ENCODE measurements around the gene UFC1. TPM values are rescaled to one million over a fixed set of nuclear protein-coding genes. Genes with fewer than 3 reads are reported as not detected.

Gene UFC1
- polyA plus RNA-seq (2013): 224 TPM

- Histone ChIP-seq H3K9me3 (ENCODE audit: control extremely low read depth in 1 of 5, control insufficient read depth in 4 of 5, insufficient read depth in 2 of 5, low read depth in 1 of 5, low read length in 4 of 5) (no peaks in the 10 kb centered on the region), H3K4me3 (ENCODE audit: control insufficient read depth in 1 of 7, extremely low read depth in 1 of 7, insufficient read depth in 4 of 7, low read depth in 2 of 7, low read length in 6 of 7) (peak within 1 kb of the TSS; percentile 63 to 99 (median 96)), H3K27me3 (replicated peaks in 2 of 5; ENCODE audit: control insufficient read depth in 4 of 5, insufficient read depth in 5 of 5, low read length in 4 of 5) (no peaks in the 10 kb centered on the region), H3K27ac (ENCODE audit: insufficient read depth in 1 of 2, low read depth in 1 of 2, low read length in 2 of 2, poor library complexity in 1 of 2, severe bottlenecking in 2 of 2) (peak within 1 kb of the TSS; percentile 98), H3K36me3 (ENCODE audit: control insufficient read depth in 4 of 4, insufficient read depth in 4 of 4, low read length in 3 of 4) (peaks cover 8 to 19% (median 13%) of the 10 kb centered on the region in 4 experiments), H3K4me1 (ENCODE audit: control extremely low read depth in 1 of 4, control insufficient read depth in 4 of 4, insufficient read depth in 4 of 4, low read length in 3 of 4) (peaks cover 2 to 18% (median 17%) of the 10 kb centered on the region in 4 experiments)
- peak; percentile 94 to 97 (median 95) for DNase-seq
- WGBS (ENCODE audit: insufficient coverage): 0% methylated on average over 26 of the region's 33 CpGs
- POLR2A ChIA-PET: interaction anchor here (0.8 to 1.4 kb wide), 2 partner anchors 12 to 56 kb away, joined by 5 to 6 read pairs; partner anchors contain the start of gene PPOX
- CTCF ChIA-PET: interaction anchor here (0.6 to 5.5 kb wide), 7 partner anchors 11 to 111 kb away, joined by 3 to 29 read pairs (median 4); partner anchors contain the start of genes DEDD and PPOX
Measured at GRCh38 chr1:161153682-161154337, at the start of gene UFC1. TSS of gene UFC1 (plus strand) at chr1:161153978. CDS start at chr1:161153998, 20 bp downstream.

- Histone ChIP-seq H3K4me1 (ENCODE audit: control extremely low read depth in 1 of 4, control insufficient read depth in 4 of 4, insufficient read depth in 4 of 4, low read length in 3 of 4) (peaks cover 4 to 6% (median 6%) of the 10 kb centered on the region in 4 experiments), H3K27ac (ENCODE audit: insufficient read depth in 1 of 2, low read depth in 1 of 2, low read length in 2 of 2, poor library complexity in 1 of 2, severe bottlenecking in 2 of 2) (no peak overlapping the region), H3K9me3 (ENCODE audit: control extremely low read depth in 1 of 5, control insufficient read depth in 4 of 5, insufficient read depth in 2 of 5, low read depth in 1 of 5, low read length in 4 of 5) (no peaks in the 10 kb centered on the region), H3K27me3 (replicated peaks in 2 of 5; ENCODE audit: control insufficient read depth in 4 of 5, insufficient read depth in 5 of 5, low read length in 4 of 5) (no peaks in the 10 kb centered on the region), H3K4me3 (ENCODE audit: control insufficient read depth in 1 of 7, extremely low read depth in 1 of 7, insufficient read depth in 4 of 7, low read depth in 2 of 7, low read length in 6 of 7) (no peak overlapping the region), H3K36me3 (ENCODE audit: control insufficient read depth in 4 of 4, insufficient read depth in 4 of 4, low read length in 3 of 4) (peaks cover 8 to 23% (median 18%) of the 10 kb centered on the region in 4 experiments)
- no peak for DNase-seq
- 80% methylated on average over 1 of the region's 1 CpG for WGBS (ENCODE audit: insufficient coverage)
- ChIA-PET POLR2A (no interaction called here), CTCF (interaction anchor here (1.1 to 1.8 kb wide), 4 partner anchors 9 to 34 kb away, joined by 3 to 4 read pairs (median 4); partner anchors contain the start of genes NIT1 and PFDN2)
Measured at GRCh38 chr1:161106431-161106830, 47.3 kb upstream of the UFC1 start.

- ChIA-PET POLR2A (no interaction called here), CTCF (interaction anchor here (1.3 kb wide), 1 partner anchor 10 kb away, joined by 3 read pairs; no protein-coding TSS in a partner anchor)
- WGBS (ENCODE audit: insufficient coverage): 90% methylated on average over 3 of the region's 3 CpGs
Measured at GRCh38 chr1:161111117-161111516, 42.7 kb upstream of the UFC1 start.

DNA sequence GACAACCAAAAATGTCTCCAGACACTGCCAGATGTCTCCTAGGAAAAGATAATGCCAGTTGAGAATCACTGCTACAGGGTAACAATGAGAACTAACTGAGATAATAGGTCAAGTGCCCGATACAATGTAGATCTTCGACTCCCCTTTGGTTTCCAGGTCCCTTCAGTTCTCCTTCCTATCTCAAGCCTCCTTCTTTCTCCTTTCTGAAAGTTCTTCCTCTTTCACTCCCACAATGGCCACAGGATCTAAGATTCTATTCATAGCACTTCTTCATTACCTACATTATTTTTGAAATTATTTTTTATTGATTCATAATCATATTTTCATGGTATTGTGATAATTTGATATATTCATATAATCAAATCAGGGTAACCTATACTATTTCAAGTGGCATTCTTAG is 42.3 kb upstream of the UFC1 start:
- POLR2A ChIA-PET: interaction anchor here (0.6 to 0.7 kb wide), 2 partner anchors 26 to 41 kb away, joined by 3 read pairs; no protein-coding TSS in a partner anchor
- H3K27me3 ChIP-seq (replicated peaks in 2 of 5; ENCODE audit: control insufficient read depth in 4 of 5, insufficient read depth in 5 of 5, low read length in 4 of 5): no peaks in the 10 kb centered on the region
- H3K9me3 ChIP-seq (ENCODE audit: control extremely low read depth in 1 of 5, control insufficient read depth in 4 of 5, insufficient read depth in 2 of 5, low read depth in 1 of 5, low read length in 4 of 5): no peaks in the 10 kb centered on the region
- DNase-seq: peak in 1 of 3 donors; percentile 22
- peaks cover 33 to 55% (median 41%) of the 10 kb centered on the region in 4 experiments for H3K4me1 ChIP-seq (ENCODE audit: control extremely low read depth in 1 of 4, control insufficient read depth in 4 of 4, insufficient read depth in 4 of 4, low read length in 3 of 4)
- H3K4me3 ChIP-seq (ENCODE audit: control insufficient read depth in 1 of 7, extremely low read depth in 1 of 7, insufficient read depth in 4 of 7, low read depth in 2 of 7, low read length in 6 of 7): peak overlapping the region in 1 of 7 experiments; percentile 2
- CTCF ChIA-PET: interaction anchor here (1.0 to 1.6 kb wide), 6 partner anchors 10 to 91 kb away, joined by 3 to 10 read pairs (median 4); partner anchors contain the start of gene F11R
- H3K36me3 ChIP-seq (ENCODE audit: control insufficient read depth in 4 of 4, insufficient read depth in 4 of 4, low read length in 3 of 4): peaks cover 0 to 15% (median 5%) of the 10 kb centered on the region in 4 experiments
- WGBS (ENCODE audit: insufficient coverage): 9% methylated on average over 2 of the region's 2 CpGs
- peak overlapping the region; percentile 12 to 27 for H3K27ac ChIP-seq (ENCODE audit: insufficient read depth in 1 of 2, low read depth in 1 of 2, low read length in 2 of 2, poor library complexity in 1 of 2, severe bottlenecking in 2 of 2)

More at GRCh38 chr1:161111117-161111516, 42.7 kb upstream of the UFC1 start:
- H3K36me3 ChIP-seq (ENCODE audit: control insufficient read depth in 4 of 4, insufficient read depth in 4 of 4, low read length in 3 of 4): peaks cover 0 to 15% (median 7%) of the 10 kb centered on the region in 4 experiments
- H3K27me3 ChIP-seq (replicated peaks in 2 of 5; ENCODE audit: control insufficient read depth in 4 of 5, insufficient read depth in 5 of 5, low read length in 4 of 5): no peaks in the 10 kb centered on the region
- no peaks in the 10 kb centered on the region for H3K9me3 ChIP-seq (ENCODE audit: control extremely low read depth in 1 of 5, control insufficient read depth in 4 of 5, insufficient read depth in 2 of 5, low read depth in 1 of 5, low read length in 4 of 5)
- DNase-seq: no peak
- H3K4me3 ChIP-seq (ENCODE audit: control insufficient read depth in 1 of 7, extremely low read depth in 1 of 7, insufficient read depth in 4 of 7, low read depth in 2 of 7, low read length in 6 of 7): peak overlapping the region in 1 of 7 experiments; percentile 2
- H3K4me1 ChIP-seq (ENCODE audit: control extremely low read depth in 1 of 4, control insufficient read depth in 4 of 4, insufficient read depth in 4 of 4, low read length in 3 of 4): peaks cover 31 to 50% (median 38%) of the 10 kb centered on the region in 4 experiments
- H3K27ac ChIP-seq (ENCODE audit: insufficient read depth in 1 of 2, low read depth in 1 of 2, low read length in 2 of 2, poor library complexity in 1 of 2, severe bottlenecking in 2 of 2): peak overlapping the region; percentile 12 to 27

- Histone ChIP-seq H3K4me3 (ENCODE audit: control insufficient read depth in 1 of 7, extremely low read depth in 1 of 7, insufficient read depth in 4 of 7, low read depth in 2 of 7, low read length in 6 of 7) (peak overlapping the region in 1 of 7 experiments; percentile 30), H3K27me3 (replicated peaks in 2 of 5; ENCODE audit: control insufficient read depth in 4 of 5, insufficient read depth in 5 of 5, low read length in 4 of 5) (no peaks in the 10 kb centered on the region), H3K4me1 (ENCODE audit: control extremely low read depth in 1 of 4, control insufficient read depth in 4 of 4, insufficient read depth in 4 of 4, low read length in 3 of 4) (peaks cover 41 to 74% (median 55%) of the 10 kb centered on the region in 4 experiments), H3K36me3 (ENCODE audit: control insufficient read depth in 4 of 4, insufficient read depth in 4 of 4, low read length in 3 of 4) (peaks cover 0 to 11% (median 4%) of the 10 kb centered on the region in 4 experiments), H3K9me3 (ENCODE audit: control extremely low read depth in 1 of 5, control insufficient read depth in 4 of 5, insufficient read depth in 2 of 5, low read depth in 1 of 5, low read length in 4 of 5) (no peaks in the 10 kb centered on the region), H3K27ac (ENCODE audit: insufficient read depth in 1 of 2, low read depth in 1 of 2, low read length in 2 of 2, poor library complexity in 1 of 2, severe bottlenecking in 2 of 2) (peak overlapping the region; percentile 31 to 55)
- no peak for DNase-seq
- ChIA-PET CTCF (interaction anchor here (0.7 kb wide), 1 partner anchor 27 kb away, joined by 3 read pairs; no protein-coding TSS in a partner anchor), POLR2A (interaction anchor here (1.2 kb wide), 1 partner anchor 18 kb away, joined by 4 read pairs; the partner anchor contains the start of gene DEDD)
- WGBS (ENCODE audit: insufficient coverage): no CpG with 5 or more reads among the region's 1 CpG
Measured at GRCh38 chr1:161113915-161114314, 39.9 kb upstream of the UFC1 start.

DNA sequence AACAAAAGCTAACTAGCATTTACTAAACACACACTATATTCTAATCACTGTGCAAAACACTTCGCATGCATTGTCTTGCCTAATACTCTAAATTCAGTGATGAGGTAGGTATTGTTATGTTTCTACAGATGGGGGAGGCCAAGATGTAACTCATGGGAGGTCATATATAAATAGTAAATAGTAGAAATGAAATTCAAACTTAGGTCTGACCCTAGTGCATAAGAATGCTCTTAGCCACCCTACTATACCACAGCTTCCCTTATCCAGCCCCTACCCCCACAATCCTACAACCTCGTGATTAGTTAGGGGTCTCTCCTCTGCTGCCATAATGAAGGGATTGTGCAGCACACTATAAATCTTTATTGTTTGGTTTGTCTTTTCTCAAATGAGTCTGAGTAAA is 39.2 kb upstream of the UFC1 start:
- peak overlapping the region in 1 of 2 experiments; percentile 55 for H3K27ac ChIP-seq (ENCODE audit: insufficient read depth in 1 of 2, low read depth in 1 of 2, low read length in 2 of 2, poor library complexity in 1 of 2, severe bottlenecking in 2 of 2)
- ChIA-PET CTCF (interaction anchor here (0.7 kb wide), 1 partner anchor 26 kb away, joined by 3 read pairs; no protein-coding TSS in a partner anchor), POLR2A (interaction anchor here (1.2 kb wide), 1 partner anchor 18 kb away, joined by 4 read pairs; the partner anchor contains the start of gene DEDD)
- H3K27me3 ChIP-seq (replicated peaks in 2 of 5; ENCODE audit: control insufficient read depth in 4 of 5, insufficient read depth in 5 of 5, low read length in 4 of 5): no peaks in the 10 kb centered on the region
- H3K36me3 ChIP-seq (ENCODE audit: control insufficient read depth in 4 of 4, insufficient read depth in 4 of 4, low read length in 3 of 4): peaks cover 0 to 7% (median 4%) of the 10 kb centered on the region in 4 experiments
- H3K9me3 ChIP-seq (ENCODE audit: control extremely low read depth in 1 of 5, control insufficient read depth in 4 of 5, insufficient read depth in 2 of 5, low read depth in 1 of 5, low read length in 4 of 5): no peaks in the 10 kb centered on the region
- H3K4me1 ChIP-seq (ENCODE audit: control extremely low read depth in 1 of 4, control insufficient read depth in 4 of 4, insufficient read depth in 4 of 4, low read length in 3 of 4): peaks cover 46 to 80% (median 61%) of the 10 kb centered on the region in 4 experiments
- WGBS (ENCODE audit: insufficient coverage): no CpG with 5 or more reads among the region's 2 CpGs
- H3K4me3 ChIP-seq (ENCODE audit: control insufficient read depth in 1 of 7, extremely low read depth in 1 of 7, insufficient read depth in 4 of 7, low read depth in 2 of 7, low read length in 6 of 7): no peak overlapping the region
- DNase-seq: no peak
